NCI-H82 treated with DMSO at 0.1 percent for 48 hours (cell line): ENCODE data around the gene SYNRG.
"Not testable (repeated sequence)": the region's sequence is repeated elsewhere in the genome, so short reads cannot be mapped to it uniquely, and the experiment has no call there.

ENCODE experiments used
- DNase-seq: peaks from one replicate; lab custom pipeline; 2025; ENCODE audit not compliant: unreplicated experiment; lab: John Stamatoyannopoulos, UW

SYNRG gene

DNA sequence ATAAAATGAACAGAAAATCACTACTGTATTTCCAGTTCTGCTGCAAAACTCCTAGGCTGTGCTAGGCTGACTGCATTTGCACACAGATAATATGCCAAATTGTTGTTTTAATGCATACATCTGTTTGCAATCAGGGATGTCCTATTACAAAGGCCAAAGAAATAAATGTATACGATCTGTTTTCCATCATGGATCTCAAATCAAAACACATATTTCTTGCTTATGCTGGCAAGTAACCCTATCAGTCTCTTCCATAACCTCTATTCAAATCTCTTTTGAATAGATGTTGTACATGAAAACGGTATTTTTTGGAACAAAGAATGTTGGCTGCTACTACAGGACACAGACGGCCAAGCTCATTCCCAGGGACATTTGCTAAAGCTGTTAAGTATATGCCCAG, 62.9 kb downstream of the SYNRG start:
- no peak for DNase-seq

- no peak for DNase-seq
Observed at GRCh38 chr17:37545486-37545885, 63.7 kb downstream of the SYNRG start.

DNA sequence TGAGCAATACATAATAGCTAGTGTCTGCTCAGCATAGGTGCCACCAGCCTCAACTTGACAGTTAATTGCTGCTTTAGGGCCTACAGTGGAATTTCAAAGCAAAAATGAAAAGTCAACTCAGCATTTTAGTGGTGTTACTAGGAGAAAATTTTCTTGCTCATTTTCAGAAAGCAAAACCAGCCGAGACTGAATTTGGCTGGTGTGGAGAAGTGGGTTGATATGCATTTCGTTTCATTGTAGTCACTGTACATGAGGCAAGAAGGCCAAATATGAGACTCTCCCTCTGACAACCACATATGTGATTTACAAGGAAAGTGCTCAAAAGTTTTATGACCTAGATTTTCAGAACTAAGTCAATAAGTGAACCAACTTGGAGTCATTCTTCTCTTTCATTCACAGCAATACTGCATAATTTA, 65.6 kb downstream of the SYNRG start:
- no peak for DNase-seq

DNA sequence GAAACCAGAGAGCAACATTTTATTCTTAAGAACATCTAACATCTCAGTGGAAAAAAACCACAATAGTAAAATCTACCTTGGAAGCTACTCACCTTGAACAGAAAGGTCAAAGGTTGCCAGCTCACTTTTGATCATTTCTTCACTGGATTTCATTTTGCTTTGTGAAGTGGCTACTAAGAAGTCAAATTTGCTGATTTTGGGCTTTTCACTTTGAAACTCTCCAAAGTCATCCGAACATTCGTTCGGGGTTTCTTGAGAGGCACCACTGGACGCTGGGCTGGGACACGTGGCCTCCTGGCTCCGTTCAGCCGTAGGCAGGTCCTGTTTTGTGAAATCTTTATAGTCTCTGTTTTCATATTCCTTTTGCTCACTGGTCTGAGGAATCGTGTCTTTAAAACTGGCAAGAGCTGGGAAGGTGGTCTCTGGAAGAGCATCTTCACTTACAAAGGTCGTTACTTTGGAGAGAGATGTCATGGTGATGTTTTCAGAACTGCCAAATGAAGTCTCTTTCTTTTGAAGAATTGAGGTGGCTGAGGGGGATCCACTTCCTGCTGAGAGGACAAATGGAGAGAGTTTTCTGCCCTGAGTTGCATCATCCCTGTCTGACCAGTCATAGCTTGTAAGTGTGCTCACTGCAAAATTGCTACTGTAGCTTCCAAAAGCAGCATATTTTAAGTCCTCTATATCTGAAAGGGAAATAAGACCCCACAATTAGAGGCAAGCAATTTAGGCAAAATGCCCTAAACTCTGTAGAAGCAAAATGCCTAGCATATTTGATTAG, 67.1 kb downstream of the SYNRG start:
- no peak for DNase-seq

DNA sequence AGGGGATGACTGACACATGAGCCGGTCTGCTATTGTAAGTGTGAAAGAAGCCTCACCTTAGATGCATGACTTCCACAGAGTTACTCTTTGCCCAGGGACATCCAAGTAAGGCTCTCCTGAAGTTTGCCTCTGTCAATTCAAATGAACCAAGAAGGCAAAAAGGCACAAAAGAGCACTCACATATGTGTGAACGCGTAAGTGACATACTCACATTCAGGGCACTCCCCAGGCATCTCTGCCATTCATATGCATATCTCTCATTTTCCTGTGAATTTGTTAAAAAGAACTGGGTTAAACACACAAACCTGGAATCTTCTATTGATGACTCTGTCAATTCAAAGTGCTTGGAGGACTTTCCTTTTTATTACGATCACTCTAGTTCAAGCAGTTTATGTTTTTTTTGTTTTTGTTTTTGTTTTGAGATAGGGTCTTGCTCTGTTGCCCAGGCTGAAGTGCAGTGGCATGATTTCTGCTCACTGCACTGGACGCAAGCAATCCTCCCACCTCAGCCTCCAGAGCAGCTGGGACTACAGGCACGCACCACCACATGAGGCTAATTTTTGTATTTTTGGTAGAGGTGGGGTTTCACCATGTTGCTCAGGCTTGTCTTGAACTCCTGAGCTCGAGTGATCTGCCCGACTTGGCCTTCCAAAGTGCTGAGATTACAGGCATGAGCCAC, 70.1 kb downstream of the SYNRG start:
- no peak for DNase-seq

GRCh38 chr17:37535906-37536305, 73.3 kb downstream of the SYNRG start:
- DNase-seq = no peak

GRCh38 chr17:37532756-37533155, 76.5 kb downstream of the SYNRG start:
- no peak for DNase-seq

DNA sequence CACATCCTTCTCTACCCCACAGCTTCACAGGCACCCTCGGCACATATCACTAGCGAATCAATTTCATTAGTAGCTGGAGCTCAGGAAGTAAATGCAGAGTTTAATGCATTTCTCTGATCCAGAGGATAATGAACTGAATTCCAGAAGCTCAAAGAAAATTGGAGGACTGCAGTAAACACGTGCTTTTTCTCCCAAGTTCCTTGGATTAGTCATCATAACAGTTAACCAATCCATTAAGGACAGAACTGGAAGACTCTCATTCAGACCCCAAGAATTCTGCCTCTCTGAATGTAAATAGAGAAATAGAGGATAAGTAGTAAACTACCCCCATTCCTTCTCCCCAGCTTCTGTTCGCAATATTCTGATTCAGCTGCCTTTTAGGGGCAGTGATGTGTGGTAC, 78.8 kb downstream of the SYNRG start:
- no peak for DNase-seq

DNA sequence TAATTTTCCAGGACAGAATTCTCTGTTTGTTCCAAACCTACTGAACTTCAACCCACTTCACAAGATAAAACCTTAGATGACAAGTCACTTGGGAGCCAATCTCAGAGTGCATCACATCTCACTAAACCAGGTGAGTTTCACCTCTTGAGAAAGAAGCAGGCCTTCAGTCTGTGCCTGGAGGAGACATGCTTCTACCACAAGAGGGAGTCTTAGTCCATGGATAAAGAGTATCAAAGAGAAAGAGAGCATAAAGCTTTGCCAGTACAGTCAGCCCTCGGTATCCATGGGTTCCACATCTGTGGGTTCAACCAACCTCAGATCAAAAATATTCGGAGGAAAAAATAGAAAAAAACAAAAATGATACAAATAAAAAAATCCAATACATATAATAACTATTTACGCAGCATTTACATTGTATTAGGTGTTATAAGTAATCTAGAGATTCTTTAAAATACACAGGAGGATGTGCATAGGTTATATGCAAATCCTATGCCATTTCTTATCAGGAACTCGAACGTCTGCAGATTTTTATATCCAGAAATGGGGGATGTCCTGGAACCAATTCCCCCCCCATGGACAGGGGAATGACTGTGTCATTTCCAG, 81.9 kb downstream of the SYNRG start:
- DNase-seq = peak; percentile 67

DNA sequence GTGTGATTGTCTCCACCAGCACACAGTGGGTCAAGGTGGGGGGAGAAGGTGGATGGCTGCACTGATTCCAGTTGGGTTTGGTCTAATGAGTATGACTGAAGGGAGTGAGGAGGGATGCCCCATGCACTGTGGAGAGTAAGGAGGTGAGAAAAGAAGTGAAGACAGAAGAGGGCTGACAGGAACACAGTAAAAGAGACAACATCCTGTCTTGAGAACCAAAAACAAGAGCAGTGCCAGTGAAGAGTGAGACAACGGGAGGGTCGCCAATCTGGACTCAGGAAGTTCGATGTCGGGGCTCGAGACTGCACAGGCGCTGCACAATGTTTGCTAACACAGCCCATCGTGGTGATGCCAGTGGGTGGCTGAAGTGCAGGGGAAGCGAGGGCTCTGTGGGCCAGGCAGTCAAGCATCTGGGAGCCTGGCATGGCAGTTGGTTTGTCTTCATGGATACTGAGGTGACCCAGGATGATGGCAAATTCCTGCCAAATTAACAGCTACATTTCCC, 85.5 kb downstream of the SYNRG start:
- no peak for DNase-seq

GRCh38 chr17:37521821-37522220, 87.4 kb downstream of the SYNRG start:
- DNase-seq = no peak

- DNase-seq = no peak
Observed at GRCh38 chr17:37520174-37520573, 89.0 kb downstream of the SYNRG start.

DNA sequence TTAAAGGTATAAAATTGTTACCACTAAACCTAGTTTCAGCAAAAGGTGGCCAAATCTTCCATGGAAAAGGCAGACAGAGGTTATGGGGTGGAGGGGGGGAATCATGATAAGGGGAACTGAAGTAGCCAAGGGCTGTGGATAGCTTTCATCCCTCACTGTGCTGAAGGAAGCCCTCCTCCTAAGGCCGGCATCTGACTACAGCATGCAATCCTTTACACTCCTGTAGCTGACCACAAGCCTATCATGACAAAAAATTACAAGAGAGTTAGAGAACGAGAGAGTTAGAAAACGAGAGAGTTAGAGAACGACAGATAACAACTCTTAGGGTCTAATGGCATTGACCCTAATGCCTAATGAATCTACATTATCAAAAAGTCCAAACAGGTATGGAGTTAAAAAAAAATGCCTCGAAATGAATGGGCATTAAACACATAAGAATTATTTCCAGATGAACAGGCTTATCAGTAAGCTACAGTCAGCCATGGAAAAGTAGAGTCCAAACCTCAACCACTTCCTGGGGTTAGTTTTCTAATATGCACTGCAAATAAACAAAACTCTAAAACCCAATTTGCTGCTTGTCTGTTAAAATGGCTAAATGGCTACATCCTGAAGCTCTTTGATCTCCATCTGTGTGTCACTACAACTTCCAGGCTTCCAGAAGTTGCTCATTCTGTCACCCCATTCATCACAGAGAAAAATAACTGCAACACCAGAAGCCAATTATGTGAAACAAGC, 89.8 kb downstream of the SYNRG start:
- DNase-seq = no peak

DNA sequence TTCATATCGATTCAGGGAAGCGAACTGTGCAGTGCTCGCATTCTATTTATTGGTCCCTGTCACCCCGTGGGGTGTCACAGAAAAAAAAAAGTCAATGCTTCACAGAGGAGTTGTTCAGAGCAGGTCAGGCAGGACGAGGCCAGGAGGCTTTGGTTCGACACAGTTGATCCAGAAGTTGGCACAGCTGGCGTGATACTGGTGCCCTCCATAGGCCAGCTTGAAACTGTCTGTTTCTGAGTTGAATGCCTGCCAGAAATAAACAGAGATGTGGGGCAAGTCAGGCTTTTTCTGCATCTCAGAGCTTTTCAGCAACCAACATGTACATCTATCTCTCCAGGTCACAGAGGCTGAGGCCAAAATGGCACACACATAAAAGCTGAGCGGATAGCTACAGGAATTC, 90.4 kb downstream of the SYNRG start:
- no peak for DNase-seq

DNA sequence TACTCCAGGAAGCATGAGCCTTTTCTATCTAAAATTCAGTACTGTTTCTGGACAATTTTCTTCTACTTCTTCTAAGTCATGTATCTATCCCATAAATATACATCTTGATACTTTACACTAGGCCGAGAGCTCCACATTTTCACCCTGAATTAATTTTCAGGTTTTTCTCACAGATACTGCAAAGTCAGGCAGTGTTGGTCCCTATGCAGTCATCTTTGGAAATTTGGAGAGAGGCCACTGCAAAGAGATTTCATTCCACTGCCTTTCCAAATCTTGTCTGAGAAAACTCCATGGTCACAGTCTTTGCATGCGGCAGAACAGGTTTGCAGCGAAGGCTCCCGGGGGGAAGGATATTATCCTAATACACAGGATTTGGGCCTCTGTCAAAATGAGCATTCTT, 91.3 kb downstream of the SYNRG start:
- no peak for DNase-seq

- no peak for DNase-seq
Observed at GRCh38 chr17:37516127-37516571, 93.1 kb downstream of the SYNRG start.

- no peak for DNase-seq
Observed at GRCh38 chr17:37513711-37514110, 95.5 kb downstream of the SYNRG start.

GRCh38 chr17:37512442-37513068, 96.7 kb downstream of the SYNRG start:
- peak; percentile 71 for DNase-seq

DNA sequence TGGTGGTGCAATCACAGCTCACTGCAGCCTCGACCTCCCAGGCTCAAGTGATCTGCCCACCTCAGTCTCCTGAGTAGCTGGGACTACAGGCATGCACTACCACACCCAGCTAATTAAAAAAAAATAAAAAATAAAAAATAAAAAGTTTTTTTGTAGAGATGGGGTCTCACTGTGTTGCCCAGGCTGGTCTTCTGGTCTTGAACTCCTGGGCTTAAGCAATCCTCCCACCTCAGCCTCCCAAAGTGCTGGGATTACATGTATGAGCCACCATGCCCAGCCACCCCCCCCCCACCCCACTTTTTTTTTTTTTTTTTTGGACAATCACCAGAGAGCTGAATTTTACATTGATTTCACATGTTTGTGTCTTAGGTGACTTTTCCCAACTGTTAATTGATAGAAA, 97.6 kb downstream of the SYNRG start:
- DNase-seq = not testable (repeated sequence)

- no peak for DNase-seq
Observed at GRCh38 chr17:37510056-37510455, 99.2 kb downstream of the SYNRG start.

DNA sequence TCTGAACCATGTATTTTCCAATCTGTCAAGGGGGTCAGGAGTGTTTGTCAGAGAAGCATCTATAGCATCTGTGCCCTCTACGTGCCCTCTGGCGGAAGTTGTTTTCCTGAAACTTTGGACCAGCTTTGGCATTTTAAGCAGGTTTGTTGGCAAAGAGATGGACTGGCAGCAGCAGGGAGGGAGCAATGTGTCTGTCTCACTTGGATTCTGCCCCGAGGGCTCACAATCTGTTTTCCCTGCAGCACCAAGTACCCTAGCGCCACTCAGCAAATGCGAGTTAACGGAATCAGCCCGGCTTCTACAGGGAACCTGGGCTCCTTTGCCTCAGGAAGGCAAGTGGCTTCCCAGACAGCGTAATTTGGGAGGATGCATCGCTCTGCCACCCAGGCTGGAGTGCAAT, 102.1 kb downstream of the SYNRG start:
- DNase-seq = no peak
